ENCODE data around the gene APOBEC4. TPM values are rescaled to one million over a fixed set of nuclear protein-coding genes. Genes with fewer than 3 reads are reported as not detected.

APOBEC4 gene
- total and polyA plus RNA-seq, 2 experiments from 2014 or later = 0.37 TPM; not detected in 1

DNA sequence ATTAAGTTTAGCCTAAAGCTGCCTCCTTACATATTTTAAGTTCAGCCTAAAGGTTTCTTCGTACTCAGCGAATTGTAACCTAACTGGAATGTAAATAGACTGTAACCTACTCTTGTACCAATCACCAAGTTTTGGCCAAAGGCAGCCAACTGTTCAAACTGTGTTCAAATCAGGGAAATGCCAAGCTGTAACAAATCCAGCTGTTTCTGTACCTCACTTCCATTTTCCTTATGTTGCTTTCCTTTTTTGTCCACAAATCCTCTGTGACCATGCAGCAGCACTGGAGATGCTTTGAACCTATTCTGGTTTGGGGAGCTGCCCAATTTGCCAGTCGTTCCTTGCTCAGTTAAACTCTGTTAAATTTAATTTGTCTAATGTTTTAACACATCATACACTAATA is 3.2 kb upstream of the APOBEC4 start:
- no peaks in the 10 kb centered on the region for H4K20me1 ChIP-seq (ENCODE audit: insufficient read depth, poor library complexity, severe bottlenecking)
- H3K27me3 ChIP-seq = no peaks in the 10 kb centered on the region
- WGBS (ENCODE audit: low lambda C conversion rate, missing lambda C conversion rate) = 88% methylated on average over 3 of the region's 3 CpGs
- no peak for DNase-seq (ENCODE audit: low spot score)
- H3K36me3 ChIP-seq (replicated peaks; ENCODE audit: insufficient read depth, low read depth) = no peaks in the 10 kb centered on the region
- no peak overlapping the region for H3K27ac ChIP-seq
- H3K4me2 ChIP-seq = no peak overlapping the region
- H3K4me3 ChIP-seq = no peak overlapping the region
- no peaks in the 10 kb centered on the region for H3K9me3 ChIP-seq (ENCODE audit: low read depth)
- H3K4me1 ChIP-seq (ENCODE audit: insufficient read depth) = peaks cover 18% of the 10 kb centered on the region
- TF ChIP-seq, protein P1, sequence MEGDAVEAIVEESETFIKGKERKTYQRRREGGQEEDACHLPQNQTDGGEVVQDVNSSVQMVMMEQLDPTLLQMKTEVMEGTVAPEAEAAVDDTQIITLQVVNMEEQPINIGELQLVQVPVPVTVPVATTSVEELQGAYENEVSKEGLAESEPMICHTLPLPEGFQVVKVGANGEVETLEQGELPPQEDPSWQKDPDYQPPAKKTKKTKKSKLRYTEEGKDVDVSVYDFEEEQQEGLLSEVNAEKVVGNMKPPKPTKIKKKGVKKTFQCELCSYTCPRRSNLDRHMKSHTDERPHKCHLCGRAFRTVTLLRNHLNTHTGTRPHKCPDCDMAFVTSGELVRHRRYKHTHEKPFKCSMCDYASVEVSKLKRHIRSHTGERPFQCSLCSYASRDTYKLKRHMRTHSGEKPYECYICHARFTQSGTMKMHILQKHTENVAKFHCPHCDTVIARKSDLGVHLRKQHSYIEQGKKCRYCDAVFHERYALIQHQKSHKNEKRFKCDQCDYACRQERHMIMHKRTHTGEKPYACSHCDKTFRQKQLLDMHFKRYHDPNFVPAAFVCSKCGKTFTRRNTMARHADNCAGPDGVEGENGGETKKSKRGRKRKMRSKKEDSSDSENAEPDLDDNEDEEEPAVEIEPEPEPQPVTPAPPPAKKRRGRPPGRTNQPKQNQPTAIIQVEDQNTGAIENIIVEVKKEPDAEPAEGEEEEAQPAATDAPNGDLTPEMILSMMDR (IDR thresholded peaks at IDR 0.05; ENCODE audit: poor library complexity) = no peak
- no peak for TF ChIP-seq EZH2 (IDR thresholded peaks at IDR 0.05; ENCODE audit: borderline replicate concordance)
- TF ChIP-seq EZH2phosphoT487 (IDR thresholded peaks at IDR 0.05; ENCODE audit: low read depth, severe bottlenecking, unreplicated experiment) = no peak
- no peaks in the 10 kb centered on the region for H3K79me2 ChIP-seq
- H3K9me2 ChIP-seq (replicated peaks; ENCODE audit: insufficient read depth) = no peaks in the 10 kb centered on the region
- no peak overlapping the region for H2AFZ ChIP-seq

DNA sequence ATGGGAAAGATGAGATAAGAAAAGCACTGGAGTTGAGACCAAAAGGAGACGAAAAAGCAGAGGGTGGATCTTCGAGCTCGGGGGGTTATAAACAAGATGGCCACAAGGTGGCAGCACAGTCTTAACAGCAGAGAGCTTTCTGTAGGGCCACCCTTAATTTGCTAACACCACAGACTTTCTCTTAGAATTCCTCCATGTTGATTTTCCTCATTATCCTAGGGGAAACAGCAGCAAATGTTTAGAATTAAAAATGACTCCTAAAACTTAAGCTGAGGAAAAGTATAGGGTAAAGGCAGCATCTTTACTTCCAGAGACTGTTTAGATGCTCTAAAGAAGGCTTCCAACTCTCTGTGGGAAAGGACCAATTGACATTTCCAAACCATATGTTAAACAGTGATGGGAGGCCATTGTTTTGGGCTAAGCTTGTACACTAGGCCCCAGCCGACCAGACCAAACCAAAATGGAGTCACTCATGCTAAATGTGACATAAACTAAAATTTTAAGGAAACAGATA is 2.5 kb upstream of the APOBEC4 start:
- no peak for TF ChIP-seq EZH2phosphoT487 (IDR thresholded peaks at IDR 0.05; ENCODE audit: low read depth, severe bottlenecking, unreplicated experiment)
- TF ChIP-seq, protein P1 (IDR thresholded peaks at IDR 0.05; ENCODE audit: poor library complexity) = peak; percentile 91
- peak; percentile 92 for DNase-seq (ENCODE audit: low spot score)
- Histone ChIP-seq H3K4me1 (ENCODE audit: insufficient read depth) (peaks cover 18% of the 10 kb centered on the region), H2AFZ (peak overlapping the region; percentile 46), H3K27me3 (no peaks in the 10 kb centered on the region), H3K4me2 (peak overlapping the region; percentile 30), H4K20me1 (ENCODE audit: insufficient read depth, poor library complexity, severe bottlenecking) (no peaks in the 10 kb centered on the region), H3K9me3 (ENCODE audit: low read depth) (no peaks in the 10 kb centered on the region), H3K9me2 (replicated peaks; ENCODE audit: insufficient read depth) (no peaks in the 10 kb centered on the region), H3K79me2 (no peaks in the 10 kb centered on the region), H3K36me3 (replicated peaks; ENCODE audit: insufficient read depth, low read depth) (no peaks in the 10 kb centered on the region), H3K27ac (no peak overlapping the region), H3K4me3 (no peak overlapping the region)
- 15% methylated on average over 4 of the region's 4 CpGs for WGBS (ENCODE audit: low lambda C conversion rate, missing lambda C conversion rate)

DNA sequence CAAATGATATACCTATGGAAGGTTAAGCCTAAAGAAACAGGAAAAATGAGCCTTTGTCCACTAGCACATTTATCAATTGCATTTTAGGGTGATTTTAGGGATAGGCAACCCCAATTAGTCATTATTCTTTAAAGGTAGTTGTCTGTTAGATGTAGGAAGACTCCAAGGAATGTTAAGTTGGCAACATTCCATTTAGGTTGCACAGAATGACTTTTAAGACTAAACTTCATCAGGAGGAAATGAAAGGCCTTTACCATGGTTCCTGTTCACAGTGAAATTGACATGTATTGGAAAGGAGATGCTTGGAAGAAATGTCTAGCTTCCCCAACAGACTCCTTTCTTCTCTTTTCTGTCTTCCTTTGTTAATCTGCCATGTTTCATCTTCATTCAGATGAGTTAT is 1.6 kb upstream of the APOBEC4 start:
- H3K4me1 ChIP-seq (ENCODE audit: insufficient read depth) = peaks cover 18% of the 10 kb centered on the region
- no peak overlapping the region for H3K4me3 ChIP-seq
- H3K36me3 ChIP-seq (replicated peaks; ENCODE audit: insufficient read depth, low read depth) = no peaks in the 10 kb centered on the region
- H3K9me2 ChIP-seq (replicated peaks; ENCODE audit: insufficient read depth) = no peaks in the 10 kb centered on the region
- no peaks in the 10 kb centered on the region for H3K27me3 ChIP-seq
- H3K4me2 ChIP-seq = no peak overlapping the region
- H3K9me3 ChIP-seq (ENCODE audit: low read depth) = no peaks in the 10 kb centered on the region
- no peak for DNase-seq (ENCODE audit: low spot score)
- H3K79me2 ChIP-seq = peaks cover 2% of the 10 kb centered on the region
- no peak overlapping the region for H3K27ac ChIP-seq
- TF ChIP-seq, protein P1 (IDR thresholded peaks at IDR 0.05; ENCODE audit: poor library complexity) = no peak
- TF ChIP-seq EZH2phosphoT487 (IDR thresholded peaks at IDR 0.05; ENCODE audit: low read depth, severe bottlenecking, unreplicated experiment) (no peak), EZH2 (IDR thresholded peaks at IDR 0.05; ENCODE audit: borderline replicate concordance) (no peak)
- no peaks in the 10 kb centered on the region for H4K20me1 ChIP-seq (ENCODE audit: insufficient read depth, poor library complexity, severe bottlenecking)
- H2AFZ ChIP-seq = no peak overlapping the region

Data from hepatocyte (in vitro differentiated cells).